Measurements from ENCODE around the gene TSHZ2.

Gene TSHZ2, protein sequence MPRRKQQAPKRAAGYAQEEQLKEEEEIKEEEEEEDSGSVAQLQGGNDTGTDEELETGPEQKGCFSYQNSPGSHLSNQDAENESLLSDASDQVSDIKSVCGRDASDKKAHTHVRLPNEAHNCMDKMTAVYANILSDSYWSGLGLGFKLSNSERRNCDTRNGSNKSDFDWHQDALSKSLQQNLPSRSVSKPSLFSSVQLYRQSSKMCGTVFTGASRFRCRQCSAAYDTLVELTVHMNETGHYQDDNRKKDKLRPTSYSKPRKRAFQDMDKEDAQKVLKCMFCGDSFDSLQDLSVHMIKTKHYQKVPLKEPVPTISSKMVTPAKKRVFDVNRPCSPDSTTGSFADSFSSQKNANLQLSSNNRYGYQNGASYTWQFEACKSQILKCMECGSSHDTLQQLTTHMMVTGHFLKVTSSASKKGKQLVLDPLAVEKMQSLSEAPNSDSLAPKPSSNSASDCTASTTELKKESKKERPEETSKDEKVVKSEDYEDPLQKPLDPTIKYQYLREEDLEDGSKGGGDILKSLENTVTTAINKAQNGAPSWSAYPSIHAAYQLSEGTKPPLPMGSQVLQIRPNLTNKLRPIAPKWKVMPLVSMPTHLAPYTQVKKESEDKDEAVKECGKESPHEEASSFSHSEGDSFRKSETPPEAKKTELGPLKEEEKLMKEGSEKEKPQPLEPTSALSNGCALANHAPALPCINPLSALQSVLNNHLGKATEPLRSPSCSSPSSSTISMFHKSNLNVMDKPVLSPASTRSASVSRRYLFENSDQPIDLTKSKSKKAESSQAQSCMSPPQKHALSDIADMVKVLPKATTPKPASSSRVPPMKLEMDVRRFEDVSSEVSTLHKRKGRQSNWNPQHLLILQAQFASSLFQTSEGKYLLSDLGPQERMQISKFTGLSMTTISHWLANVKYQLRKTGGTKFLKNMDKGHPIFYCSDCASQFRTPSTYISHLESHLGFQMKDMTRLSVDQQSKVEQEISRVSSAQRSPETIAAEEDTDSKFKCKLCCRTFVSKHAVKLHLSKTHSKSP (N-terminal part only)

DNA sequence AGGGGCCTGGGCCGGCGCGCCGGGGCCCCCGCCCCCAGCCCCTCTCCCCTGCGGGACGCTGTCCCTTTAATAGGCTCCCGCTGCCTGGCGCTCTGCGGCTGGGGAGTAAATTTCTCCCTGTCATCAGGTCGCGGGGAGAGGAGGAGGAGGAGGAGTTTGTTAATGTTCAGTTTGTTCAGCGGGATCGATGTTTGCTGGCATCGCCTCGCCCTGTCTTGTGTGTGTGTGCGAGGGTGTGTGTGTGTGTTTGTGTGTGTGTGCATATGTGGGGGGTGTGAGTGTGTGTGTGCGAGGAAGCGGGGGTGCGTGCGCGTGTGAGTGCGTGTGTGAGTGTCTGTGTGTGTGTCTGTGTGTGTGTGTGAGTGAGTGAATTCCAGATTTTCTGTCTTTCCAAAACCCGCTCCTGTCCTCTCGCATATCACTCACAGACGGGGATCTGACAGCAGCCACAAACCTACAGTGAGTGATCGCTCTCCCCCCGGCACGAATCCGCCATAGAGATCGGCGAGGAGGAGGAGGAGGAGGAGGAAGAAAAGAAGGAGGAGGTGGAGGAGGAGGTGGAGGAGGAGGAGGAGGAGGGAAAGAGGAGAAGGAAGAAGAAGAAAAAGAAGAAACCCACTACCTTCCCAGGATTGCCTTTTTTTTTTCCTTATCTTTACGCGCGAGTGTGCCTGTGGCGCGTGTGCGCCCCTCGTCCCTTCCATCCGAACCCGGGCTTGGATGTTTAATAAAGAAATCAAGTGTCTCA, at the start of gene TSHZ2:
TSHZ2 (plus strand) TSS at position 169 of the 748 bp plus-strand sequence. CDS start 936 bp downstream, outside the sequence.
- DNase-seq = peak; percentile 79

DNA sequence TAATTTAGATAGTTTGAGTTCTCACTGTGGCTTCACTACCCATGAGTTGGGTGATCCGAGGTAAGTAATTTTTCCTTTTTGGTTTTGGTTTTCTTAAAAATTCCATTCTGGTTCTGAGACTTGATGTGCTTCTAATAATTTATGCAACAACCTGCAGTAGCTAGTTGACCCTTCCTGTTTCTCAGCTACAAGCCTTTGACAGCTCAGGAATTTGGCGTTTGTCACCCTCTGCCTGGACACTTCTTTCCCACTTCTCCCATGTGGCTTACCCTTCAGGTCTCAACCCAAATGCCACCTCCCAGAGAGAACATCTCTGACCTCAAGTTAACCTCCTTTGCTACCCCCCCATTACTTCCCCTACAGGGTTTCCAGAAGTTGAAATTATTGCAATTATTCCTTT, 49.7 kb upstream of the TSHZ2 start:
- DNase-seq = no peak

DNA sequence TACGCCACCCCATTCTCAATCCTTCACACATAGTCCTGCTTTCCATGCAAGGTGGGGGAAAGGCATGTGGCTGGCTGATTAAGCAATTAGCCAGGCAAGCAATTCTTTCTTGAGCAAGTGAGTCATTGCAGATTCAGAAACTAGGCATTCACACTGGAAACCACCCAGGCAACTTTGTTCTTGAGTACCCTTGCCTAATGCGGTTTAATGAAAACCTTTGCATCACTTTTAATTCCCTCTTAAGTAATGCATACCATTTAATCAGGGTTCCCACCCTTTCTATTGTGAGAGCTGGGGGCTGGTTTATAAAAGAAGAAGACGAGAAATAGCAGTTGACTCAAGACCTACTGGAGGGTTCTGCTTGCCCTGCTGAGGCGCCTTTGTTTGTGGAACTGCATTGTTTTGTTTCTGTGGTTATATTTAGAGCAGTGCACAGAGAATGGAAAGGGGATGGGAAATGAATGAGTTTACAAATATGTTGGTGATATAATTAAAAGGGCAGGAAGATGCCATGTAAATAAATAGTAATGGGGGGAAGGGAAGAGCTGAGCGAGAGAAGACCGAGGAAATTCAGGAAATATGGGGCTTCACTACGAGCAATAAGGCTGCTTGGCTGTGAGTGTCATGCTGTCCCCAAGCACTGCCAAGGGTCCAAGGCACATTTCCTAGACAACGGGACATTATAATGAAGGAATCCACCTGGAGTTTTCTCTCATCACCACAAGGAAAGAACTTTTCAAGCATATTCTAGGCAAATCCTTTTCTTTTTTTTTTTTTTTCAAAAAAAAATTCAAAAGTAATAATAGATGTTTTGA, 48.8 kb upstream of the TSHZ2 start:
- no peak for DNase-seq

- DNase-seq = no peak
These were observed 47.5 kb upstream of the TSHZ2 start for GRCh38 chr20:52924411-52925271.

DNA sequence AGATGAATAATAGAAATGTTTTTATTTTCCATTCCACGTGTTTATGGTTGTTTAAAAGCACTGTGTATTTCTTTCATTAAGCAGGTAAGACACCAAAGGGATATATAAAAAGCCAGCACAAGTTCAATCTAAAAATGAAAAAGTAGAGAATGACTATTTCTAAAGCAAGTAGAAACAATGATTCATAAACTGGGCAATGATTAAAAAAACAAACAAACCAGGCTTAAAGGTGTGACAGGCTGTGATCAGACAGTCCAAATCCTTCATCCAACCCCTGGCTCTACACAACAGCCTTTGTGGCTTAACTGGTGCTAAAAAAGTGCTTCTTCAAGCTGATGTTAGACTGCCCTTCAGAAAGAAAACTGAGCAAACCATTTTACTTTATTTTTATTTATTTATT, 45.7 kb upstream of the TSHZ2 start:
- no peak for DNase-seq

DNA sequence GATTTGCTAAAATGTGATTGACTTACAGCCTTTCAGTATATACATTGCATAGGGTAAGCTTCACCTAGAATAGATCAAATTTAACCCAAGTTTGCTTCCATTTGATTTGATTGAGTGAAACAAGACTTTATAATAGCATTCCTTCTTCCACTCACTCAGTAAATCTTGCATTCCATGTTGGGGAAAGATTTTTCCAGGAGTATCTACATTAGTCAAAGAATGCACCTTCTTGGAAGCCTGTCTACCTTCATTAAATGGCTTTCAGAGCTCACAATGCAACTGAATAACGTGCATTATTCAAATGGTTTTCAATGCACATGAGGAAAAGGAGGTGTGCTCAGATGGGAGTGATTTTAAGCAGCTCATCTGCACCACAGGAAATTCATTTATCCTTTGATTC, 38.3 kb upstream of the TSHZ2 start:
- no peak for DNase-seq

GRCh38 chr20:52936351-52937340, 35.5 kb upstream of the TSHZ2 start:
- DNase-seq = no peak

- DNase-seq = peak; percentile 51
These were observed 34.5 kb upstream of the TSHZ2 start for GRCh38 chr20:52937591-52938100.

DNA sequence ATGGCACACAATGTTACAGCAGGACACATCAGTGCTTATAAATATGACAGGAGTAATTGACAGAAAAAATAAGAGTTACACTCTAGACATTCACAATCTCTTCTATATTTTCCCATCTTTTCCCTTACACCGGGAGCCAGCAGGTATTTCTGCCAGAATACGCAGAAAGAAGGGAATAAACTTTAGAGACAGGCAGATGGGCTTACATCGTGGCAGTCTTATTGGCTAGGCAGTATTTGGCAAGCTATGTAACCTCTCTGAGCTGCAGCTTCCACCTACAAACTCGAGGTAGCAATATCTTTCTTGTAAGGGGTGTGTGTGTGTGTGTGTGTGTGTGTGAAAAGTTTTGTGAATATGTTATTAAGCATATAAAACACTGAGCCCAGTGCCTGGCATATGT, 33.0 kb upstream of the TSHZ2 start:
- DNase-seq = no peak

DNA sequence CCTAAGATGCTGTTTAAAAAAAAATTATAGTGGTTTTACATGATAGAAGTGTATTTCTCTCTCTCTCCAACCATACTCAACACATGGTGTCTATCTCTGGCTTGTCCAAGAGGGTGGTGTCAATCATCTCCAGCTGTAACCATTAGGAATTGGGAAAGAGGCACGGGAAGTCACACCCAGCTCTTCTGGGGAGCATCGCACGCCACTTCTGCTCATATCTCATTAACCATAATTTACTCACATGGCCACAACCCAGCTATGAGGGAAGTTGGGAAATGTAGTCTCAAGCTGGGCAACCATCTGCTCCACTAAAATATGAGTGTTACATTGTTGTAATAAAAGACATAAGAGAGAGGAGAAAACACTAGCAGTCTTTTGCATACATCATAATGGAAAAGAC, 30.4 kb upstream of the TSHZ2 start:
- no peak for DNase-seq

- DNase-seq = no peak
These were observed 28.8 kb upstream of the TSHZ2 start for GRCh38 chr20:52943185-52943841.

- DNase-seq = no peak
These were observed 26.9 kb upstream of the TSHZ2 start for GRCh38 chr20:52945268-52945667.

DNA sequence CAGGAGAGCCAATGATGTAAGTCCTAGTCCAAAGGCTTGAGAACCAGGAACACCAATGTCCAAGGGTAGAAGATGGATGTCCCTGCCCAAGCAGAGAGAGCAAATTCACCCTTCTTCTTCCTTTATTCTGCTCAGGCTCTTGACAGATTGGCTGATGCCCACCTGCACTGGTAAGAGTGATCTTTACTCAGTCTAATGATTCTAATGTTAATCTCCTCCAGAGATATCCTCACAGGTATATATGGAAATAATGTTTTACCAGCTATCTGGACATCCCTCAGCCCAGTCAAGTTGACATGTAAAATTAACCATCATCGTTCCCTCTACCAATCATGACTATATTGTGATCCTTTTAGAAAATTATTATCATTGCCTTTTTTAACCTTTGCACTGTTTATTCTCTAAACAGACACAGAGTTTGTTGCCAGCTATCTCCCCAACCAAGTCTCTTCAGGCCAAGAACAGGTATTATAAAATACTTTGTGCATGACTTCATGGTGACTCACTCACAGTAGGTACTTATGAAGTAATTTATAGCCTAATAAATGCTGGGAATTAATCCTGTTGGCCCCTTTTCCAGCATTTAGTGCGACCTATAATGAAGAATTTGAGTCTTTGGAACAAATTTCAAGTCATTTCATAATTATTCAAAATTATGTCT, 26.2 kb upstream of the TSHZ2 start:
- no peak for DNase-seq

DNA sequence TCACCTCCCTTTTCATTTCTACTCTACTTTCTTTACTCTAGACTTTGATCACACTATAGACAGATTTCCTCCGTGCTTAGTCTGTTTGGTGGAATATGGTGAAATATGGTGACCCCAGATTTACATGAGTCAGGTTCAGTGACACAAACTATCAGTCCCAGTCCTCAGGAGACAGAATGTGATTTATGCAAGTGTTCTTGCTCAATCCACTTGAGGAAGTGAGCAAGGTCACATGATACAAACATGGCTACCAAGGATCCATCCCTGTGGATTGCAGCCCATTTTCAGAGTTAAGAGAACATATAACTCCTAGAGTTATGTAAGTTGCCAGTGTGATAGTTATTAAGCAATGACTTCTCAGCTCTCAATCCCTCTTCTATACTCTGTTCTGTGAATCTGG, 23.7 kb upstream of the TSHZ2 start:
- no peak for DNase-seq

- no peak for DNase-seq
These were observed 19.1 kb upstream of the TSHZ2 start for GRCh38 chr20:52953020-52953419.

- no peak for DNase-seq
These were observed 17.3 kb upstream of the TSHZ2 start for GRCh38 chr20:52954849-52955248.

- DNase-seq = no peak
These were observed 13.9 kb upstream of the TSHZ2 start for GRCh38 chr20:52958211-52958610.

- no peak for DNase-seq
These were observed 13.0 kb upstream of the TSHZ2 start for GRCh38 chr20:52959125-52959524.

All from retina (tissue), 1 donor.